Psoas muscle (tissue), 8 donors: Measurements from ENCODE around the gene MFSD8. TPM values are rescaled to one million over a fixed set of nuclear protein-coding genes. Genes with fewer than 3 reads are reported as not detected.

ENCODE experiments used
- ATAC-seq, 4 donors: fragments of 200-7000 bp; cut with Tn5 transposase; one replicate each; pipeline ENCODE4 v1.9.1; 2020; ENCODE audit warnings: moderate library complexity in 3 of 4, mild to moderate bottlenecking in 2 of 4
- DNase-seq, 2 donors: peaks; one replicate each; pipeline ENCODE4 v3.0.0-alpha.2; 2020
- H3K27ac ChIP-seq: fragments of 200-600 bp; one replicate; pipeline ENCODE4 v1.8.0; 2022
- H3K27me3 ChIP-seq, 3 donors: fragments of 200-600 bp in 1 of 3; one replicate each; pipeline versions ENCODE4 v1.6.1 to v1.8.0; 2013 to 2022; ENCODE audit warnings: low read length in 2 of 3, mild to moderate bottlenecking in 2 of 3, moderate library complexity in 1 of 3; ENCODE audit not compliant: insufficient read depth in 3 of 3
- H3K36me3 ChIP-seq, 2 donors: fragments of 200-600 bp in 1 of 2; one replicate each; pipeline versions ENCODE4 v1.6.1 to v1.8.0; 2013 to 2022; ENCODE audit warnings: low read depth in 1 of 2, mild to moderate bottlenecking in 1 of 2, moderate library complexity in 1 of 2; ENCODE audit not compliant: insufficient read depth in 1 of 2
- H3K4me1 ChIP-seq: fragments of 200-600 bp; one replicate; pipeline ENCODE4 v1.8.0; 2022
- H3K4me3 ChIP-seq: fragments of 200-600 bp; one replicate; pipeline ENCODE4 v1.8.0; 2022; ENCODE audit warnings: mild to moderate bottlenecking
- H3K9me3 ChIP-seq: fragments of 200-600 bp; one replicate; pipeline ENCODE4 v1.8.0; 2022
- CTCF ChIP-seq: fragments of 200-600 bp; IDR thresholded peaks from one replicate; pipeline ENCODE4 v1.8.0; 2022; ENCODE audit warnings: antibody characterized with exemption
- WGBS, 3 donors: extraction: QIAGEN DNeasy Blood & Tissue Kit; methylation state at CpG; one replicate each; pipeline versions ENCODE4 v1.1.6 to v1.1.7; 2013; 5-methylcytosine and 5-hydroxymethylcytosine counted together
- intact Hi-C, 2 donors: fragments of 100-400 bp; cut with DNase I; formaldehyde crosslinking; loops; one replicate each; pipeline versions ENCODE4 v1.11.0 to v1.14.2; 2022
- polyA plus RNA-seq, 3 donors: library from polyadenylated mRNA; stranded (reverse); fragments of 200-250 nt; gene quantifications; one replicate each; pipeline ENCODE4 v1.2.3, GENCODE V29; 2013
- total RNA-seq, 4 donors: library from RNA; stranded (reverse); fragmentation: NEBNext Ultra II Directional in 2 of 4; extraction: Animal tissue kit (Norgen Biotek cat#: 25700) in 2 of 4; gene quantifications; one replicate each; pipeline versions ENCODE4 v1.2.1 to v1.2.4, GENCODE V29; 2021 to 2023
- donor health status: healthy with polysubstance abuse.
- donor health status: DM: no; HTN: no; CAD: no; lungs with moderate emphysema.
- donor health status: Bipolar disorder and iron deficiency.
- donor health status: healthy.
- donor health status: DM: yes; HTN: yes; CAD: no.
- donor health status: DM: no; HTN: no; CAD: no.
- donor health status: DM: no; HTN: no; CAD: no.
- donor health status: DM: yes; HTN: yes; CAD: no.

Gene MFSD8
- total and polyA plus RNA-seq, 7 donors = 3.7 to 10.9 (median 6.5) TPM

- intact Hi-C loops = no loop called here
- Histone ChIP-seq H3K9me3 (no peaks in the 10 kb centered on the region), H3K4me3 (no peak overlapping the region), H3K36me3 (no peaks in the 10 kb centered on the region), H3K27ac (no peak overlapping the region), H3K27me3 (no peaks in the 10 kb centered on the region), H3K4me1 (no peaks in the 10 kb centered on the region)
- DNase-seq = no peak
- 98 to 100% (median 99%) methylated on average over 2 of the region's 2 CpGs for WGBS, 3 donors
- no peak for ATAC-seq
- TF ChIP-seq CTCF = no peak
Measured at GRCh38 chr4:127868196-127868595, 96.8 kb downstream of the MFSD8 start.

Other genes with a start within 250 kb of the MFSD8 start
- not detected for gene SLC25A31, start 234.8 kb downstream of the MFSD8 start, total RNA-seq
- under 1 TPM in 1 of 3 donors, not detected in 2; 0.05 TPM for gene SLC25A31, start 234.8 kb downstream of the MFSD8 start, polyA plus RNA-seq
- gene HSPA4L, start 182.9 kb downstream of the MFSD8 start, total RNA-seq = 1 to 10 TPM; 1.6 to 8.2 (median 5.0) TPM
- 1 to 10 TPM in 1 of 3 donors, under 1 TPM in 2; 0.36 to 4.1 (median 0.86) TPM for gene HSPA4L, start 182.9 kb downstream of the MFSD8 start, polyA plus RNA-seq
- under 1 TPM in 3 of 4 donors, not detected in 1; 0.36 to 0.67 (median 0.42) TPM for gene PLK4, start 84.3 kb downstream of the MFSD8 start, total RNA-seq
- gene PLK4, start 84.3 kb downstream of the MFSD8 start, polyA plus RNA-seq = under 1 TPM; 0.14 to 0.65 (median 0.48) TPM
- gene ABHD18, start 233 bp upstream of the MFSD8 start, total RNA-seq = 10 to 100 TPM in 3 of 4 donors, 1 to 10 TPM in 1; 7.4 to 21.4 (median 15.0) TPM
- 1 to 10 TPM; 4.5 to 8.8 (median 8.3) TPM for gene ABHD18, start 233 bp upstream of the MFSD8 start, polyA plus RNA-seq
- gene LARP1B, start 96.1 kb upstream of the MFSD8 start, total RNA-seq = 10 to 100 TPM; 13.3 to 23.6 (median 20.1) TPM
- gene LARP1B, start 96.1 kb upstream of the MFSD8 start, polyA plus RNA-seq = 10 to 100 TPM in 2 of 3 donors, 1 to 10 TPM in 1; 8.3 to 19.4 (median 11.7) TPM